Trophoblast cell (in vitro differentiated cells and primary cell): Measurements from ENCODE around the gene NMNAT2.

Experiments used
- DNase-seq, 2 donors: peaks; one replicate each; pipeline ENCODE4 v3.0.0-alpha.2; 2016
- H2AFZ ChIP-seq: 2 replicates; pipeline ENCODE4 v1.6.1; 2013; ENCODE audit warnings: low read length, moderate library complexity, mild to moderate bottlenecking; ENCODE audit not compliant: insufficient read depth, poor library complexity
- H2AK5ac ChIP-seq: 2 replicates; pipeline ENCODE4 v1.6.1; 2013; ENCODE audit warnings: mild to moderate bottlenecking, low read length
- H2BK120ac ChIP-seq: 2 replicates; pipeline ENCODE4 v1.6.1; 2013; ENCODE audit warnings: low read length, mild to moderate bottlenecking, moderate library complexity; ENCODE audit not compliant: insufficient read depth, poor library complexity
- H2BK12ac ChIP-seq: 2 replicates; pipeline ENCODE4 v1.6.1; 2013; ENCODE audit warnings: mild to moderate bottlenecking, low read length, moderate library complexity
- H2BK5ac ChIP-seq: 2 replicates; pipeline ENCODE4 v1.6.1; 2013; ENCODE audit warnings: low read length, low read depth, moderate library complexity, mild to moderate bottlenecking; ENCODE audit not compliant: poor library complexity
- H3K14ac ChIP-seq: 2 replicates; pipeline ENCODE4 v1.6.1; 2013; ENCODE audit warnings: mild to moderate bottlenecking, low read length
- H3K18ac ChIP-seq: 2 replicates; pipeline ENCODE4 v1.6.1; 2013; ENCODE audit warnings: mild to moderate bottlenecking, low read length
- H3K23ac ChIP-seq: 2 replicates; pipeline ENCODE4 v1.6.1; 2013; ENCODE audit warnings: low read length
- H3K27ac ChIP-seq: 2 replicates; pipeline ENCODE4 v1.5.1; 2013; ENCODE audit warnings: low read depth, mild to moderate bottlenecking, inconsistent platforms, low read length, moderate library complexity
- H3K27me3 ChIP-seq: 2 replicates; pipeline ENCODE4 v1.6.1; 2013; ENCODE audit warnings: inconsistent platforms, mild to moderate bottlenecking, low read length, moderate library complexity; ENCODE audit not compliant: insufficient read depth
- H3K36me3 ChIP-seq, 2 experiments: 1 replicate in 1 of 2; 2 replicates in 1 of 2; pipeline ENCODE4 v1.6.1; 2013; ENCODE audit warnings: low read length in 2 of 2, mild to moderate bottlenecking in 2 of 2, moderate library complexity in 1 of 2; ENCODE audit not compliant: insufficient read depth in 2 of 2, control insufficient read depth in 1 of 2
- H3K4ac ChIP-seq: 2 replicates; pipeline ENCODE4 v1.6.1; 2013; ENCODE audit warnings: low read depth, mild to moderate bottlenecking, low read length, moderate library complexity
- H3K4me1 ChIP-seq, 2 experiments: 1 replicate in 1 of 2; 2 replicates in 1 of 2; pipeline ENCODE4 v1.6.1; 2013; ENCODE audit warnings: low read length in 2 of 2, mild to moderate bottlenecking in 2 of 2, moderate library complexity in 1 of 2; ENCODE audit not compliant: insufficient read depth in 2 of 2, control insufficient read depth in 1 of 2
- H3K4me2 ChIP-seq: 2 replicates; pipeline ENCODE4 v1.6.1; 2013; ENCODE audit warnings: inconsistent platforms, mild to moderate bottlenecking, low read length, moderate library complexity
- H3K4me3 ChIP-seq: 2 replicates; pipeline ENCODE4 v1.5.1; 2013; ENCODE audit warnings: mild to moderate bottlenecking, low read depth, low read length, inconsistent platforms
- H3K79me1 ChIP-seq: one replicate; pipeline ENCODE4 v1.6.1; 2013; ENCODE audit warnings: low read length
- H3K79me2 ChIP-seq: 2 replicates; pipeline ENCODE4 v1.6.1; 2013; ENCODE audit warnings: low read length, mild to moderate bottlenecking; ENCODE audit not compliant: control insufficient read depth, insufficient read depth, poor library complexity
- H3K9ac ChIP-seq: 2 replicates; pipeline ENCODE4 v1.6.1; 2013; ENCODE audit warnings: mild to moderate bottlenecking, low read length
- H3K9me3 ChIP-seq: 2 replicates; pipeline ENCODE4 v1.6.1; 2013; ENCODE audit warnings: low read depth, mild to moderate bottlenecking, control low read depth, inconsistent platforms, low read length; ENCODE audit not compliant: insufficient read depth
- H4K12ac ChIP-seq: 2 replicates; pipeline ENCODE4 v1.6.1; 2013; ENCODE audit warnings: low read depth, mild to moderate bottlenecking, low read length, moderate library complexity
- H4K8ac ChIP-seq: 2 replicates; pipeline ENCODE4 v1.6.1; 2013; ENCODE audit warnings: low read depth, mild to moderate bottlenecking, low read length, moderate library complexity
- H4K91ac ChIP-seq: one replicate; pipeline ENCODE4 v1.6.1; 2013; ENCODE audit warnings: low read depth, mild to moderate bottlenecking, low read length, moderate library complexity
- WGBS: extraction: QIAGEN DNeasy Blood & Tissue Kit; methylation state at CpG from one replicate; pipeline ENCODE4 v1.1.7; 2013; ENCODE audit warnings: missing lambda C conversion rate; ENCODE audit not compliant: insufficient read length, insufficient coverage; ENCODE audit errors: extremely low coverage; 5-methylcytosine and 5-hydroxymethylcytosine counted together

The NMNAT2 gene

GRCh38 chr1:183416850-183417771, 1.1 kb downstream of the NMNAT2 start:
- Histone ChIP-seq H3K79me2 (no peaks in the 10 kb centered on the region), H4K91ac (no peak overlapping the region), H3K4ac (no peak overlapping the region), H3K18ac (peak overlapping the region; percentile 42), H3K4me1 (peaks cover 6 to 8% of the 10 kb centered on the region in 2 experiments), H4K8ac (no peak overlapping the region), H2AFZ (peak overlapping the region; percentile 40), H3K9ac (no peak overlapping the region), H3K4me2 (peak overlapping the region; percentile 78), H3K23ac (no peak overlapping the region), H3K27ac (no peak overlapping the region), H3K9me3 (no peaks in the 10 kb centered on the region), H3K27me3 (no peaks in the 10 kb centered on the region), H3K4me3 (peak overlapping the region; percentile 69), H2BK5ac (no peak overlapping the region), H4K12ac (no peak overlapping the region), H3K14ac (no peak overlapping the region), H2AK5ac (no peak overlapping the region), H2BK120ac (no peak overlapping the region), H3K36me3 (no peaks in the 10 kb centered on the region), H3K79me1 (no peaks in the 10 kb centered on the region), H2BK12ac (no peak overlapping the region)
- DNase-seq = peak; percentile 70 to 84
- no CpG with 5 or more reads among the region's 69 CpGs for WGBS

GRCh38 chr1:183414365-183414764, 3.8 kb downstream of the NMNAT2 start:
- DNase-seq = no peak
- Histone ChIP-seq H2BK120ac (no peak overlapping the region), H2BK12ac (no peak overlapping the region), H3K4me1 (peaks cover 6 to 8% of the 10 kb centered on the region in 2 experiments), H2AFZ (no peak overlapping the region), H3K4ac (no peak overlapping the region), H3K4me2 (no peak overlapping the region), H4K12ac (no peak overlapping the region), H4K91ac (no peak overlapping the region), H3K9ac (no peak overlapping the region), H3K4me3 (no peak overlapping the region), H3K9me3 (no peaks in the 10 kb centered on the region), H4K8ac (no peak overlapping the region), H3K23ac (no peak overlapping the region), H3K79me1 (no peaks in the 10 kb centered on the region), H3K14ac (no peak overlapping the region), H3K18ac (no peak overlapping the region), H2BK5ac (no peak overlapping the region), H3K36me3 (no peaks in the 10 kb centered on the region), H3K27me3 (no peaks in the 10 kb centered on the region), H3K27ac (no peak overlapping the region), H3K79me2 (no peaks in the 10 kb centered on the region), H2AK5ac (no peak overlapping the region)

DNA sequence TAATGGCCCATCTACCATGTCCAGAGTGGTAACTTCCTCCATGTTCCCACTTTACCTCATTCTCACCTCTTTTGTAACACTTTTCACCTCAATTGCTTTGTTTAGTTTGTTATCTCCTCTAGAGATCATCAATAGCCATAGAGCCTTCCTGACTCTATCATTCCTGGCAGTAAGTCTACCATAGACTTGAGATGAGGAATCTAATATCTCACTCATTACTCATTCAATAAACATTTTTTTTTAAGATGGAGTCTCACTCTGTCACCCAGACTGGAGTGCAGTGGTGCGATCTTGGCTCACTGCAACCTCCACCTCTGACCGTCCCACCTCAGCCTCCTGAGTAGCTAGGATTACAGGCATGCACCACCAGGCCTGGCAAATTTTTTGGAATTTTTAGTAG, 7.1 kb downstream of the NMNAT2 start:
- no peak overlapping the region for H2BK12ac ChIP-seq
- no peak overlapping the region for H2AFZ ChIP-seq
- no peak overlapping the region for H3K18ac ChIP-seq
- H4K8ac ChIP-seq = no peak overlapping the region
- no peaks in the 10 kb centered on the region for H3K27me3 ChIP-seq
- H4K91ac ChIP-seq = no peak overlapping the region
- H3K27ac ChIP-seq = no peak overlapping the region
- H3K9me3 ChIP-seq = no peaks in the 10 kb centered on the region
- no peak overlapping the region for H3K14ac ChIP-seq
- no peak overlapping the region for H3K9ac ChIP-seq
- H4K12ac ChIP-seq = no peak overlapping the region
- no peaks in the 10 kb centered on the region for H3K79me1 ChIP-seq
- no peaks in the 10 kb centered on the region for H3K79me2 ChIP-seq
- H3K4me2 ChIP-seq = no peak overlapping the region
- H2BK5ac ChIP-seq = no peak overlapping the region
- H2BK120ac ChIP-seq = no peak overlapping the region
- WGBS = no CpG with 5 or more reads among the region's 2 CpGs
- no peak overlapping the region for H2AK5ac ChIP-seq
- H3K23ac ChIP-seq = no peak overlapping the region
- H3K4me1 ChIP-seq = no peaks in the 10 kb centered on the region
- no peak overlapping the region for H3K4me3 ChIP-seq
- H3K36me3 ChIP-seq = no peaks in the 10 kb centered on the region
- DNase-seq = no peak
- H3K4ac ChIP-seq = no peak overlapping the region

DNA sequence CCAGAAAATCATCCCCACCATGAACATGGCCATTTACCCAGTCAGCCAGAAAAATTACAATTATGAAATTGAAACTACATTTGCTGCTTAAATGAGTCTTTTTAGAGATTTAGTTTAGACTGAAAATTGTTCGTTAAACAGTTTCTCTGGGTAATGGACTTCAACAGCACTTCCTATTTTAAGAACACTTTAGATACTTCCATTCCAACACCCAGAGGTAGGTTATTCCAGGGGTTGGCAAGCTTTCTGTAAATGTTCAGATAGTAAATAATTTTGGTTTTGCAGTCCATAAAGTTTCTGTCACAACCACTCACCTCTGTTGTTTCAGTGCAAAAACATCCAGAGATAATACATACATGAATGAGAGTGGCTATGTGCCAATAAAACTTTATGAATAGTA, 10.2 kb downstream of the NMNAT2 start:
- Histone ChIP-seq H2AK5ac (no peak overlapping the region), H3K4me2 (no peak overlapping the region), H3K18ac (no peak overlapping the region), H3K4me3 (no peak overlapping the region), H3K79me1 (no peaks in the 10 kb centered on the region), H2BK5ac (no peak overlapping the region), H3K9ac (no peak overlapping the region), H4K8ac (no peak overlapping the region), H3K79me2 (no peaks in the 10 kb centered on the region), H2BK12ac (no peak overlapping the region), H3K27me3 (no peaks in the 10 kb centered on the region), H3K23ac (no peak overlapping the region), H3K27ac (no peak overlapping the region), H2BK120ac (no peak overlapping the region), H3K14ac (no peak overlapping the region), H3K9me3 (no peaks in the 10 kb centered on the region), H3K36me3 (no peaks in the 10 kb centered on the region), H3K4me1 (no peaks in the 10 kb centered on the region), H2AFZ (no peak overlapping the region), H4K12ac (no peak overlapping the region), H4K91ac (no peak overlapping the region), H3K4ac (no peak overlapping the region)
- WGBS = no CpG with 5 or more reads among the region's 1 CpG
- DNase-seq = no peak
